ENCODE results near the gene CLCN7.

DNA sequence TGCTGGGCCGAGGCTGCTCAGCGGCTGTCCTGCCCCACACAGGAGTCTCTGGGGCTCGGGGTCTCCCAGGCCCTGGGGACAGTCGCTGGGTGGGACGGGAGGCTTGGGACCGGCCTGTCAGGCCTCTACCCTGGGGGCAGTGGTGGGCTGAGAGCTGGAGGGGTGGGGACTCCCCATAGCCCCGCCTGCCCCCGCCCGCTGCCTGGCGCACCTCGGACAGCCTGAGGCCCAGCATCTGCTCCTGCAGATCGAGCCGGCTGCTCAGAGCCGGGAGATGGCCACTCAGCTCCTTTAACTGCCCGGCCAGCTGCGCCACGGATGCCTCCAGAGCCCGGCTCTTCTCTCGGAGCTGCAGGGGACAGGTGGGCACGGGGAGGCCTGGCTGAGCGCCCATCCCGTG, 37.2 kb downstream of the CLCN7 start:
- TF ChIP-seq, protein P1, sequence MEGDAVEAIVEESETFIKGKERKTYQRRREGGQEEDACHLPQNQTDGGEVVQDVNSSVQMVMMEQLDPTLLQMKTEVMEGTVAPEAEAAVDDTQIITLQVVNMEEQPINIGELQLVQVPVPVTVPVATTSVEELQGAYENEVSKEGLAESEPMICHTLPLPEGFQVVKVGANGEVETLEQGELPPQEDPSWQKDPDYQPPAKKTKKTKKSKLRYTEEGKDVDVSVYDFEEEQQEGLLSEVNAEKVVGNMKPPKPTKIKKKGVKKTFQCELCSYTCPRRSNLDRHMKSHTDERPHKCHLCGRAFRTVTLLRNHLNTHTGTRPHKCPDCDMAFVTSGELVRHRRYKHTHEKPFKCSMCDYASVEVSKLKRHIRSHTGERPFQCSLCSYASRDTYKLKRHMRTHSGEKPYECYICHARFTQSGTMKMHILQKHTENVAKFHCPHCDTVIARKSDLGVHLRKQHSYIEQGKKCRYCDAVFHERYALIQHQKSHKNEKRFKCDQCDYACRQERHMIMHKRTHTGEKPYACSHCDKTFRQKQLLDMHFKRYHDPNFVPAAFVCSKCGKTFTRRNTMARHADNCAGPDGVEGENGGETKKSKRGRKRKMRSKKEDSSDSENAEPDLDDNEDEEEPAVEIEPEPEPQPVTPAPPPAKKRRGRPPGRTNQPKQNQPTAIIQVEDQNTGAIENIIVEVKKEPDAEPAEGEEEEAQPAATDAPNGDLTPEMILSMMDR (conservative IDR thresholded peaks at IDR 0.05; ENCODE audit: low read depth in 2 of 2), result no peak
- TF ChIP-seq, protein P2, sequence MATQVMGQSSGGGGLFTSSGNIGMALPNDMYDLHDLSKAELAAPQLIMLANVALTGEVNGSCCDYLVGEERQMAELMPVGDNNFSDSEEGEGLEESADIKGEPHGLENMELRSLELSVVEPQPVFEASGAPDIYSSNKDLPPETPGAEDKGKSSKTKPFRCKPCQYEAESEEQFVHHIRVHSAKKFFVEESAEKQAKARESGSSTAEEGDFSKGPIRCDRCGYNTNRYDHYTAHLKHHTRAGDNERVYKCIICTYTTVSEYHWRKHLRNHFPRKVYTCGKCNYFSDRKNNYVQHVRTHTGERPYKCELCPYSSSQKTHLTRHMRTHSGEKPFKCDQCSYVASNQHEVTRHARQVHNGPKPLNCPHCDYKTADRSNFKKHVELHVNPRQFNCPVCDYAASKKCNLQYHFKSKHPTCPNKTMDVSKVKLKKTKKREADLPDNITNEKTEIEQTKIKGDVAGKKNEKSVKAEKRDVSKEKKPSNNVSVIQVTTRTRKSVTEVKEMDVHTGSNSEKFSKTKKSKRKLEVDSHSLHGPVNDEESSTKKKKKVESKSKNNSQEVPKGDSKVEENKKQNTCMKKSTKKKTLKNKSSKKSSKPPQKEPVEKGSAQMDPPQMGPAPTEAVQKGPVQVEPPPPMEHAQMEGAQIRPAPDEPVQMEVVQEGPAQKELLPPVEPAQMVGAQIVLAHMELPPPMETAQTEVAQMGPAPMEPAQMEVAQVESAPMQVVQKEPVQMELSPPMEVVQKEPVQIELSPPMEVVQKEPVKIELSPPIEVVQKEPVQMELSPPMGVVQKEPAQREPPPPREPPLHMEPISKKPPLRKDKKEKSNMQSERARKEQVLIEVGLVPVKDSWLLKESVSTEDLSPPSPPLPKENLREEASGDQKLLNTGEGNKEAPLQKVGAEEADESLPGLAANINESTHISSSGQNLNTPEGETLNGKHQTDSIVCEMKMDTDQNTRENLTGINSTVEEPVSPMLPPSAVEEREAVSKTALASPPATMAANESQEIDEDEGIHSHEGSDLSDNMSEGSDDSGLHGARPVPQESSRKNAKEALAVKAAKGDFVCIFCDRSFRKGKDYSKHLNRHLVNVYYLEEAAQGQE (IDR thresholded peaks at IDR 0.05; ENCODE audit: unreplicated experiment), result no peak
- no peak for TF ChIP-seq EZH2 (IDR thresholded peaks at IDR 0.05; ENCODE audit: low read depth, unreplicated experiment)
- no peak for TF ChIP-seq ZNF331 (CRISPR knock-in tag; IDR thresholded peaks at IDR 0.05; ENCODE audit: low read depth)
- TF ChIP-seq, protein P3, sequence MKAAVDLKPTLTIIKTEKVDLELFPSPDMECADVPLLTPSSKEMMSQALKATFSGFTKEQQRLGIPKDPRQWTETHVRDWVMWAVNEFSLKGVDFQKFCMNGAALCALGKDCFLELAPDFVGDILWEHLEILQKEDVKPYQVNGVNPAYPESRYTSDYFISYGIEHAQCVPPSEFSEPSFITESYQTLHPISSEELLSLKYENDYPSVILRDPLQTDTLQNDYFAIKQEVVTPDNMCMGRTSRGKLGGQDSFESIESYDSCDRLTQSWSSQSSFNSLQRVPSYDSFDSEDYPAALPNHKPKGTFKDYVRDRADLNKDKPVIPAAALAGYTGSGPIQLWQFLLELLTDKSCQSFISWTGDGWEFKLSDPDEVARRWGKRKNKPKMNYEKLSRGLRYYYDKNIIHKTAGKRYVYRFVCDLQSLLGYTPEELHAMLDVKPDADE (IDR thresholded peaks at IDR 0.05), result no peak
- TF ChIP-seq EZH2phosphoT487 (IDR thresholded peaks at IDR 0.05; ENCODE audit: unreplicated experiment), result no peak

Data from GM23338 (cell line).